Measurements from ENCODE around the gene ATP8B4.

DNA sequence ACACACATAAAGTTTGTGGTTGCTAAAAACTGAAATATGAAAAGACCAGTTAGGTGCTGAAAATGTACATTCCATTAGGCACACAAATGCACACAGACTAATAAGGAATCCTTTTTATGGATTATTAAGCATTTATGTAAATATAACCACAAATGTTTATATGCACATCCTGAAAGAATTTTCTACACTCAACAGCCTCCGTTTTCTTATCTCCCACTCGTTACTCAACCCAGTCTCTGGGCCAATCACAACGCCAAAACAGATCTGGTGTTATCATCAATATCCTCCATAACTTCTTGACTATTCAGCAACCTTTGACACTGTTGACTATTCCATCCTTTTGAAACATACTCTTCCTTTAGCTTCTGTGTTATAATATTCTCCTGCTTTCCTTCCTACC lies 136.4 kb downstream of the ATP8B4 start:
- TF ChIP-seq EZH2 (IDR thresholded peaks at IDR 0.05; ENCODE audit: insufficient read depth, poor library complexity, severe bottlenecking): no peak
- TF ChIP-seq EZH2phosphoT487 (IDR thresholded peaks at IDR 0.05; ENCODE audit: insufficient read depth, low read depth): no peak

All from GM23248 (cell line).